ENCODE data around the gene ARHGEF3.

- TF ChIP-seq CTCF (IDR thresholded peaks at IDR 0.05) (peak; percentile 61), ZFX (IDR thresholded peaks at IDR 0.05; ENCODE audit: borderline replicate concordance) (no peak)
Measured at GRCh38 chr3:56801662-56802377, at the start of gene ARHGEF3.
